Inflammatory macrophage (primary cell): ENCODE measurements around the gene TRAPPC5.
A peak's percentile ranks its signal among the peaks of the same experiment; 100 is the strongest.

Experiments
- DNase-seq, 2 donors: peaks; one replicate each; pipeline ENCODE4 v3.0.0-alpha.2; 2020 to 2022

The TRAPPC5 gene

GRCh38 chr19:7645656-7646425 is 34.8 kb upstream of the TRAPPC5 start:
- no peak for DNase-seq

- DNase-seq: no peak
Observed at GRCh38 chr19:7646426-7646700, 34.3 kb upstream of the TRAPPC5 start.

GRCh38 chr19:7647156-7647555 is 33.5 kb upstream of the TRAPPC5 start:
- no peak for DNase-seq

- DNase-seq: no peak
Observed at GRCh38 chr19:7648265-7649014, 32.2 kb upstream of the TRAPPC5 start.

GRCh38 chr19:7650148-7650547 is 30.5 kb upstream of the TRAPPC5 start:
- DNase-seq: no peak

GRCh38 chr19:7652061-7652641 is 28.5 kb upstream of the TRAPPC5 start:
- peak; percentile 99 for DNase-seq

- no peak for DNase-seq
Observed at GRCh38 chr19:7654401-7654800, 26.2 kb upstream of the TRAPPC5 start.

- DNase-seq: peak; percentile 96 to 98
Observed at GRCh38 chr19:7655581-7655980, 25.1 kb upstream of the TRAPPC5 start.

GRCh38 chr19:7657131-7657751 is 23.4 kb upstream of the TRAPPC5 start:
- DNase-seq: peak; percentile 94 to 96

GRCh38 chr19:7658219-7658686 is 22.4 kb upstream of the TRAPPC5 start:
- peak; percentile 58 to 61 for DNase-seq

GRCh38 chr19:7661744-7662538 is 18.7 kb upstream of the TRAPPC5 start:
- DNase-seq: no peak

- DNase-seq: no peak
Observed at GRCh38 chr19:7662657-7663056, 18.0 kb upstream of the TRAPPC5 start.

- DNase-seq: no peak
Observed at GRCh38 chr19:7663706-7664105, 16.9 kb upstream of the TRAPPC5 start.

GRCh38 chr19:7665076-7665475 is 15.6 kb upstream of the TRAPPC5 start:
- no peak for DNase-seq

- DNase-seq: no peak
Observed at GRCh38 chr19:7668842-7669241, 11.8 kb upstream of the TRAPPC5 start, which contains the start of gene RETN. Gene RETN (plus strand): TSS chr19:7669049. CDS start chr19:7669327, 278 bp downstream.

GRCh38 chr19:7669641-7670040 is 11.0 kb upstream of the TRAPPC5 start:
- DNase-seq: no peak

GRCh38 chr19:7670150-7670783 is 10.4 kb upstream of the TRAPPC5 start:
- peak; percentile 72 to 80 for DNase-seq

GRCh38 chr19:7670790-7671189 is 9.8 kb upstream of the TRAPPC5 start:
- DNase-seq: no peak

GRCh38 chr19:7672522-7672921 is 8.1 kb upstream of the TRAPPC5 start:
- no peak for DNase-seq

- peak; percentile 98 to 99 for DNase-seq
Observed at GRCh38 chr19:7674010-7675005, 6.3 kb upstream of the TRAPPC5 start.

- DNase-seq: peak; percentile 90 to 93
Observed at GRCh38 chr19:7676376-7676775, 4.3 kb upstream of the TRAPPC5 start.
